NB4 (cell line): ENCODE measurements around the gene PTGER4.

Experiments
- DNase-seq: peaks from one replicate; pipeline ENCODE4 v3.0.0; 2010; ENCODE audit warnings: low read depth
- H3K4me3 ChIP-seq: one replicate; pipeline ENCODE4 v1.5.1; 2011; ENCODE audit warnings: mild to moderate bottlenecking, low read depth, low read length, moderate library complexity
- MYC ChIP-seq: IDR thresholded peaks from 2 replicates; pipeline ENCODE4 v1.6.1; 2011; ENCODE audit warnings: low read depth, low read length
- POLR2A ChIP-seq: IDR thresholded peaks from 2 replicates; pipeline ENCODE4 v1.6.1; 2011; ENCODE audit warnings: mild to moderate bottlenecking; ENCODE audit not compliant: insufficient read length; ENCODE audit errors: extremely low read depth
- TF ChIP-seq, protein P1 (sequence below): IDR thresholded peaks from one replicate; pipeline ENCODE4 v1.5.1; 2012; ENCODE audit warnings: low read depth, low read length
- TF ChIP-seq, protein P2 (sequence below): IDR thresholded peaks from 2 replicates; pipeline ENCODE4 v1.6.1; 2011; ENCODE audit warnings: low read depth, low read length

The PTGER4 gene

DNA sequence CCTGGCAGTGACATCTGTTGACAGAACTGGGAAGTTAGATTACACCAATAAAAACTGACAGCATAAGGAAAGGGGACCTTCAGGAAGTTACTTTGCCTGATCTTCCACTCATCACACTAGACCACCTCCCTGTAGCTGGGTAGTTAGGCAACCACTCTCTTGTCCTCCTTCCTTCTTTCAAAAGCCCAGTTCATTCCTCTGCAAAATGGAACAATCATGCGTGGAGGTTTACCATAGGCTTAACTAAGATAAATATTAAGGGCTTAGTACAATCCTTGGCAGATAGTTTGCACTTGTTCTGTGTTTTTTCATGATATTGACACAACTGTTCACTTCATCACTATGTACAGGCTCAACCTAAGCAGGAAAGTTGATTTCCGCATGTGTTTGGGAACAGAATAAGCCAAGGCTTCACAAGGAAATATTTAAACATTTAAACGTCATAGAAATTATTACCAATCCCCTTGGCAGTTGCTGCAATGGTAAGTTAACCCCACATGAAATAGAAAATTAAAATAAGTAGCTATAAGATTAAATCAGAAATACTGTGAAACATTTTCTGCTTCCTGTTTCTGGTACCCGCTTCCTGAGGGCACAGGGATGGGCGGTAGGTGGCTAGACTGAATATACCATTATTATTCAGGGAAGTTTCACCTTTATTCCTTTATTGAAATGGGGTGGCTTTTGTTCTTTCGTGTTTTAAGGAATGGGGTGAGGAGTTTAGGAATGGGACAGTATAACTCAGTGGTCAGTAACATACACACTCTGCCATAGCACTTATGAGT, 9.9 kb upstream of the PTGER4 start:
- DNase-seq = peak; percentile 69

DNA sequence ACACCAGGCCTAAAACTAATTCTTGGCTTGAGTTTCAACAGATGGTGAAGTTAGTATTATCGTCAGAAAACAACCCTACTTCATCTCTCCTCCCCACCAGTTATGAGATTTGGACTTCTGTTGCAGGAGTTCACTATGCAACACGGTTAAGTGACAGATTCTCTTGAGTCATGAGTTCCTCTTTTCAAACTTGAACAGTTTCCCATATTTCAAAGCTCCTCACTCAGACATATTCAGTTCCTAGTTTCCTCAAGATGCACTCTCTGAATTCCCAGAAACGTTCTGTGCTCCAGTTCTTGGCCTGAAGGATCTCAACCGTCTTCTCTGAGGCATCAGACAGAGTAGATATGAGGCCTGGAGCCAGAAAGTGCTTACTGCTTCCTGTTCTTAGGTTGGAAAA, 7.3 kb upstream of the PTGER4 start:
- TF ChIP-seq, protein P1, sequence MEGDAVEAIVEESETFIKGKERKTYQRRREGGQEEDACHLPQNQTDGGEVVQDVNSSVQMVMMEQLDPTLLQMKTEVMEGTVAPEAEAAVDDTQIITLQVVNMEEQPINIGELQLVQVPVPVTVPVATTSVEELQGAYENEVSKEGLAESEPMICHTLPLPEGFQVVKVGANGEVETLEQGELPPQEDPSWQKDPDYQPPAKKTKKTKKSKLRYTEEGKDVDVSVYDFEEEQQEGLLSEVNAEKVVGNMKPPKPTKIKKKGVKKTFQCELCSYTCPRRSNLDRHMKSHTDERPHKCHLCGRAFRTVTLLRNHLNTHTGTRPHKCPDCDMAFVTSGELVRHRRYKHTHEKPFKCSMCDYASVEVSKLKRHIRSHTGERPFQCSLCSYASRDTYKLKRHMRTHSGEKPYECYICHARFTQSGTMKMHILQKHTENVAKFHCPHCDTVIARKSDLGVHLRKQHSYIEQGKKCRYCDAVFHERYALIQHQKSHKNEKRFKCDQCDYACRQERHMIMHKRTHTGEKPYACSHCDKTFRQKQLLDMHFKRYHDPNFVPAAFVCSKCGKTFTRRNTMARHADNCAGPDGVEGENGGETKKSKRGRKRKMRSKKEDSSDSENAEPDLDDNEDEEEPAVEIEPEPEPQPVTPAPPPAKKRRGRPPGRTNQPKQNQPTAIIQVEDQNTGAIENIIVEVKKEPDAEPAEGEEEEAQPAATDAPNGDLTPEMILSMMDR = no peak
- TF ChIP-seq MYC = no peak
- TF ChIP-seq, protein P2, sequence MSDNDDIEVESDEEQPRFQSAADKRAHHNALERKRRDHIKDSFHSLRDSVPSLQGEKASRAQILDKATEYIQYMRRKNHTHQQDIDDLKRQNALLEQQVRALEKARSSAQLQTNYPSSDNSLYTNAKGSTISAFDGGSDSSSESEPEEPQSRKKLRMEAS = 0 out of 2 replicates have a peak, but pooled peaks have one; percentile 19
- H3K4me3 ChIP-seq = no peak overlapping the region
- peak; percentile 80 for DNase-seq

More for the DNA sequence above, 9.9 kb upstream of the PTGER4 start:
- H3K4me3 ChIP-seq = no peak overlapping the region
- TF ChIP-seq POLR2A (no peak), MYC (no peak)
- TF ChIP-seq, protein P2 = no peak
- TF ChIP-seq, protein P1 = no peak

DNA sequence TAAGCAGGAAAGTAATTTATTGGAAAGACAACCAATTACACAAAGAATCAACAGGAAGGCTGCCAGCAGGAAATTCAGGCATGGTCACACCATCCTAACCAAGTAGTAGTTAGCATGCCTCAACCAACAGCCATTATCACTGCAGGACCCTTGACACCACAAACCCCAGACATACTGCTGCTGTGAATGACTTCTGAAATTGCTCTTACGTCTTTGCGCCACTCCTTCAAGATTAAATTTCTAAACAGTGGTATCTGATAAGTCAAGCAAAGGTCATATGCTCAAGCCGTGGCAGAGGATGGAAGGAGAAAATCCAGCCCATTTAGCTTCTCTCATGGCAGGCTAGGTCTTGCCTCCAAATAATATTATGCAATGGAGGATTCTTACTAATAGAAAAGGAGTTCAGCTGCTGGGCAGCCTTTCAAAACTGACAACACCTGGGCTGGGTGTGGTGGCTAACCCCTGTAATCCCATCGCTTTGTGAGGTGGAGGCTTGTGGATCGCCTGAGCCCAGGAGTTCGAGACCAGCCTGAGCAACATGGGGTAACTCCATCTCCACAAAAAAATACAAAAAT, 5.0 kb upstream of the PTGER4 start:
- no peak for DNase-seq
- H3K4me3 ChIP-seq = no peak overlapping the region
- TF ChIP-seq, protein P2 = no peak
- TF ChIP-seq MYC (no peak), POLR2A (no peak)
- TF ChIP-seq, protein P1 = no peak

DNA sequence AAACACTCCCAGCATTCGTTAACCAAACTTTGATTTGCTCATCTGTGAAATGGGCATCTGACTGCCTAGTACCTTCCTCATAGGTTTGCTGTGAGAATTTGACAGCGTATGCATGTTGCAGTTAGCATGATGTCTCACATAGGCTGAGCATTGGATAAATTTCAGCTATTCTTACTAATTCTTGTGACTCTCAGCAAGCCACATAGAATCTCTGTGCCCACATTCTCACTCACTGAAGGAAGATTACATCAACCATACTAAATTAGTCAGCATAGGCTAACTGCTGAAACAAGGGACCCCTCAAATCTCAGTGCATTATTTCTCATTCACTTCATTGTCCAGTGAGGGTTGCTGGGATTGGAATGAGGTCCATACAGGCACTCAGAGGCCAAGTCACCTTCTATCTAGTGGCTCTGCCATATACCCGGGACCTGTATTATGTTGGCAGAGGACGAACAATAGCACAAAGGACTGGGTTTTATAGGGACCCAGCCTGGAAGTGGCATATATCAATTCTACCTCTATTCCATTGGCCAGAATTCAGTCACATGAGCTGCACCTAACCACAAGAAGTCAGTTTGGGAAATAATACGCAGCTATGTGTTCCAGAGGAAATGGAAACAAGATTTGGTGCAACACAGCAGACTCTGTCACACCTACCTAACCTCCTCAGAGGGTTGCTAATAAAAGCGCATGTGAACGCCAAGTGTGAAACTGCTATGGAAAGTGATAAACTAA, 4.2 kb upstream of the PTGER4 start:
- H3K4me3 ChIP-seq = no peak overlapping the region
- DNase-seq = no peak
- TF ChIP-seq, protein P1 = no peak
- TF ChIP-seq MYC = no peak
- TF ChIP-seq, protein P2 = no peak
- TF ChIP-seq POLR2A = no peak

DNA sequence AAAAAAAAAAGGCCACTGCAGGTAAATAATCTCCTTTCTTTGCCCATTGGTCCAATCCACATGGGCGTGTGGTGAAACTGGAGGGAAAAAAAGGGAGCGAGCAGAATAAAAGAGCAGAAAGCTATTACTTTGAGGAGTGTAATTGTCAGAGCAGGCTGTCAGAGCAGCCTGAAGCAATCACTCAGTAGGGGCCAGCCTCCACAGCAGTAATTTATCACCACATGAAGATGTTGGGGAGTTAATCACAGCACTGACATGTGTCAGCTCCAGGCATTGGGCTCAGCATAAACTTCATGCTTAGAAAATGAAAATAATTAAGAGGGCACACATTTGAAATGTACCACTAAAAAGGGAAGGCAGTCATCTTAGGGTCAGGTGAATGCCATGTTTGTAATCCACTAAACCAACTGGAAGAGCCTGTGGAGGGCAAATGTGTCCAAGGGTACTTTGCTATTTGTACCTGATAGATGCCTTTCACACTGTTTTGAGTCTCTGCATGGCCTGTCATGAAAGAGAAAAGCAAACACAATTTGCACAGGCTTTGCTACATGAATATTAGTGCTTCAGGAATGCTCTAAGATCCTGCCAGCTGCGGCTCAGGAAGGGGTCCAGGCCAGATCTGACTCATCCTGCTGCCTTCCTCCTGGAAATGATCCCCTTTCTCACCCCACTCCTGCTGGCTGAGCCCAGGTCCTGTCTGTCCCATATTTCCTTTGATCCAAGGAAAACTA, 2.9 kb upstream of the PTGER4 start:
- no peak overlapping the region for H3K4me3 ChIP-seq
- peak; percentile 19 for DNase-seq
- TF ChIP-seq, protein P2 = peak; percentile 25; the same call in 1 of the 2 replicates
- TF ChIP-seq, protein P1 = no peak
- TF ChIP-seq MYC = no peak
